Activated T-helper 9 cell treated with anti-CD3 and anti-CD28 coated beads, Interleukin-2, amount 50 U/mL, for 16 hours (primary cell): ENCODE measurements around the gene RNU5D-1.

Experiments used
- DNase-seq: peaks from one replicate; pipeline ENCODE4 v3.0.0-alpha.2; 2020; ENCODE audit warnings: low read depth

The RNU5D-1 gene

DNA sequence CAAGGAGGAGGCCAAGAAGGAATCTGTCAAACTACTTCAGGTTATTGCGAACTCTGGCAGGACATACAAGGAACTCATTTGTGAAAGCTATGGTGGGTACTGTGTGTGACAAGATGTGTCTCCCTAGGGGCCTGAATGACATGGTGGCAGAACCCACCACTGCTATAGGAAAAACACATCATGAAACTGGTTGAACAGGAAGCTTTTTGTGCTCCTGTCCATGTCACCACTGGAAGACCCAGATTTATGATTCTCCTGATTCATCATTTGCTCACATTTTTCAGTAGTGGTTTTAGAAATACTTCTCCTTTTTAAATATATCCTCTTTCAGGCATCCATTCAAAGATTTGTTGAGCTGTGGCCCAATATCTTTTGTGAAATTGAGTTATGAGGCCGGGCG lies 32.8 kb downstream of the RNU5D-1 start:
- DNase-seq: no peak

DNA sequence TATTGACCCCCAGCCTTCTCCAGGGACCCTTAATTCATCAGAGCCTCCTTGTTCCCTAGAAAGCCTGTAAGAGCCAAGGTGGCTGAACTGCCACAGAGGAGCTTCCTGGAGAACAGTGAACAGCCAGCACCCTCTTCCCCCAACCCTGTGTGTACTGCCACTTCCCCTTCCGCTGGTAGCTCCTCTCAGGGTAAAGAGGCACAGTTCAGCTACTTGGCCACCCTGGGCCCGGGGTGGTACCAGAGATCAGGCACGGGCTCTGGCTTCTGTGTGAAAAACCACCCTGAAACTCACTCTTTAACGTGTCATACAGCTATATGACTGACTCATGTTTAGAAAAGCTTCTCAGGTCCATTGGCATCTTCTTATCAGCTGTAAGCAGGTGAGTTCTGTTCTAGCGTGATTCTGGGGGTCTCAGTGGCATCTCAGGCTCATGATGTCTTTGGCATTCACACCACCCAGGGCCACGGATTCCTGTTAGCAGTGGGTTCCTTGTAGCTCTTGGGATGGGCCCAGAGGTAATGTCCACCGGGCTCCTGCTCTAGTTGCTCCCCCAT lies 34.1 kb downstream of the RNU5D-1 start:
- no peak for DNase-seq

DNA sequence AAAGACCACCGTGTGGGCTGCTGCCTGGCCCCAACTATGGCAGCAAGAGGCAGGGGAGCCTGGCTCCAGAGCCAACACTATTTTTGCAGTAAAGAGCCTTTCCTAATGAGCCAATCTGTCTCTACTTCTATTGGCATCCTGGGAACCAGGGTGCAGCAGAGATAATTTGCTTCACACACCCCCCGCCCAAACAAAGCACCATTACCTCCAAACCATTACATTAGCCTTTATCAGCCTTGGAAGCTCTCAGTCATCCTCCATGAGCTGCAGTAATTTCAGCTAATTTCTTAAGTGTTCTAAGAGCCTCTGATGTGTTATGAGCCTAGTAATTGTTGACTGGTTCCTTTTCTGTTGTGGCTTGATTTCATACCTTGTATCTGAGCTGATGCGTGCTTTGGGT lies 34.9 kb downstream of the RNU5D-1 start:
- DNase-seq: no peak

DNA sequence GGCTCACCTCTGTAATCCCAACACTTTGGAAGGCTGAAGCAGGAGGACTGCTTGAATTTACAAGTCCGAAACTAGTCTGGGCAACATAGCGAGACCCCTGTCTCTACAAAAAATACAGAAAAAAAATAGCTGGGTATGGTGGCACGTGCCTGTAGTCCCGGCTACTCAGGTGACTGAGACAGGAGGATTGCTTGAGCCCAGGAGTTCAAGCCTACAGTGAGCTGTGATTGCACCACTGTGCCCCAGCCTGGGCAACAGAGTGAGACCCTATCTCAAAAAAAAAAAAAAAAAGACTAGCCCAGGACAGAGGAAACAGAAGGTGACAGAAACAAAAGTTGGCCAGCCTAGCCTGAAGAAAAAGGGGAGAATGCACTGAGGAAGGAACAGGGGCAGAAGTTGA lies 35.3 kb downstream of the RNU5D-1 start:
- DNase-seq: no peak

DNA sequence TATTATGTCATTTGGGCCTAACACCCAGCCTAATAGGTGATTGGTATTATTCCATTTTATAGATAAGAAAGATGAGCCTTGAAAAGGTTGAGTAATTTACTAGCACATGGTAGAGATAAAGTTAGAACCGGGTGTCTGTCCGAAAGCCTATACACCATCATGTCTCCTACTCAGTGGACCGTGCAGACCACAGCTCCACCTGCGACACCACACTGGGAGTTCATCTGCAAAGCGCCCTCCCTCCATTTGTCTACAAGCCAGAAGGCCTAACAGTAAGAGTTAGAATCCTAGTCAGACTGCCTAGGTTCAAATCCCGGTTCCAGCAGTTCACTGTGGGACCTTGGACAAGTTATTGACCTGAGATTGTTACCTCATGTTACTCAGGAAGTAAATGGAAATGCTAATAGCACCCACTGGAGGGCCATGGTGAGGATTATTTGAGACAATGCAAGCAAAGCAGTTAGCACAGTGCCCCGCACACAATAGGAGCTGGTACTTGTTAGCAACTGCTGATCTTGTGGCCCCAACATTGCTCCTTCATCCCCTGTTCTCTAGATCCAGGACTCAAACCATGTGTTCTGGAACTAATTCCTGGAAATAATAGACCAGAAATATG lies 36.0 kb downstream of the RNU5D-1 start:
- no peak for DNase-seq

DNA sequence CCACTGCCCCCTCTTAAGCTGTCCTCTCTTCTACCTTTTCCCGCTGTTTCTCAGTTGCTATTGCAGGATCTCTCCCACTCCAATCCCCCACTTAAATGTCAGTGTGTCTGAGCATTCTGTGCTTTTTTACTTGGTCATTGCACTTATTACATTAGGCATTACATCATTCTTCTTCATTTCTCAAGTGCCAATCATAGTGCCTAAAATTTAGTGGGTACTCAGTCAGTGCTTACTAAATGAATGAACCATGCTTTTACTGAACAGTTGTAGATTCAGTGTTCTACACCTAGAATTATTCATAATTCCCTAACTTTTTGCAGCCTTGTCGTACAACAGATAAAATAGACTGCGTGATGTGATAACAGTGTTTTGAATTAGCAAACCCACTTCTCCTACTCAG lies 37.1 kb downstream of the RNU5D-1 start:
- no peak for DNase-seq

DNA sequence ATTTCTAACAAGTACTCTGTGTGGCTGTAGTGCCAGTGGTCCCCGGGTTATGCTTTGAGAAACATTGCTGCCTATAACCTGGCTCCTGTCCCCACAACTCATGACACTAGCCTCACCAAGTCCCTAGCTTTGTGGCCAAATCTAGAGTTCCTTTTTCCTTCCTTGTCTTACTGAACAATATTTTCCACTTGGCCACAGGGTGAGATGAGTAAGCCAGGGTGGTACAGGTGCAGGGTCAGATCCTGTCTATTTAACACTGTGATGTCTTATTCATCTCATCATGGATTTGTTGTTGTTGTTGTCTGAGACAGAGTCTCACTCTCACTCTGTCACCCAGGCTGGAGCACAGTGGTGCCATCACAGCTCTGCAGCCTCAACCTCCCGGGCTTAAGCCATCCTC lies 37.8 kb downstream of the RNU5D-1 start:
- DNase-seq: no peak

DNA sequence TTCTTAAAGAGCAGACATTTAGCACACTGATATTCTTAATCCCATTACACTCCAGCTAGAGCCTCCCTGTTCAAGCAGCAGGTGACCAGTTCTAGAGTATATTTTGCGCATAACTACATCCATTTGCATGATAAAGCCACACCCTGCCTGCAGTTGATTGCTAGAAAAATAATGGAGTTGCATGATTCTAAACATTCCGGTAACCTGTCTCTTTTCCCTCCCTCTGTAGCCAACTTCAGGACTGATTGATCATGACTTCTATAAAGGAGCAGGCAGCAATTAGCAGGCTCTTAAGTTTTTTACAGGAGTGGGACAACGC lies 41.6 kb downstream of the RNU5D-1 start:
- no peak for DNase-seq

DNA sequence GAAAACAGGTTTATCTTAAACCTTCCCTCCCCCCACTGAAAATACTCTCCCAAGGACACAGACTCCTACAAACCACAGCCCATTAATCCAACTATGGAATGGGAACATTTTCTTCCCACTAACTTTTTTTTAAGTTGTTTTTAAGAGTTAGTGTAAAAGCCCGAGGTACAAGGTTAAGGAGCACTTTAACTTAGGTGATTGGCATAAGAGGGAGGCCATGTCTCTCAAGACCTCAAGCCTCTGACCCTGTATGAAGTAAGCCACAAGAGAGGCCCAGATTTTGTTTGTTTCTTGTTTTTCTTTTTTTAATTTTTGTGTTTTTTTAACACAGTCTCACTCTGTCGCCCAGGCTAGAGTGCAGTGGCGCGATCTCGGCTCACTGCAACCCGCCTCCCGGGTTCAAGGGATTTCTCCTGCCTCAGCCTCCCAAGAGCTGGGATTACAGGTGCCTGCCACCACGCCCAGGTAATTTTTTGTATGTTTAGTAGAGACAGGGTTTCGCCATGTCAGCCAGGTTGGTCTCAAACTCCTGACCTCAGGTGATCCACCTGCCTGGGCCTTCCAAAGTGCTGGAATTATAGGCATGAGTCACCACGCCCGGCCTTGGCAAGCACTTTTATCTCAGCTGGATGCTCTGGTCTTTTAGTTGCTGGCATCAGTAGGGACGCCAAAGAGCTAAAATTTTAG lies 42.1 kb downstream of the RNU5D-1 start:
- DNase-seq: no peak

DNA sequence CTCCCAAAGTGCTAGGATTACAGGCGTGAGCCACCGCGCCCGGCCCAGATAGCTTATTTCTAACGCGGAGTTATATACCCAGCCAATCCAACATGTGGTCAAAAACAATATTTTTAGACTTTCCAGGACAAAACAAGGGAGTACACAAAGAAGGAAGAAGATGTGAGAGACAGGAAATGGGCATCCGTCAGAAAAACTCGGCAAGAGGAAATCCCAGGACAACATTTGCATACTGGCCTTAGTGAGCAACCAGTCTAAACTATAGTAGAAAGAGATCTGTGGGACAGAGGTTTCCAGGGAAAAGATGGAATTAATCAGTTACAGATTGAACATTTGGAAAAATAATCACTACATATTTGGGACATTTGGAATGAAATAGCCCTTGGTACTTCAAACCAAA lies 45.1 kb downstream of the RNU5D-1 start:
- DNase-seq: no peak

DNA sequence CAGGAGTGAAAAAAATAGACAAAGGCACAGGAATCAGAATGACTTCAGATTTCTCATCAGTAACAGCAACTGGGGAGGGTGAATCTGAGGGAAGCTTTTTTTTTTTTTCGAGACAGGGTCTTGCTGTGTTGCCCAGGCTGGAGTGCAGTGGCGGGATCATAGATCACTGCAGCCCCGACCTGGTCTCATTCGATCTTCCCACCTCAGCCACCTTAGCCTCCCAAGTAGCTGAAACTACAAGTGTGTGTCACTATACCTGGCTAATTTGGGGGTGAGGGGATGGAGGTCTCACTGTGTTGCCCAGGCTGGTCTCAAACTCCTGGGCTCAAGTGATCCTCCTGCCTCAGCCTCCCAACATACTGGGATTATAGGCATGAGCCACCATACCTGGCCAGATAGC lies 45.8 kb downstream of the RNU5D-1 start:
- no peak for DNase-seq

DNA sequence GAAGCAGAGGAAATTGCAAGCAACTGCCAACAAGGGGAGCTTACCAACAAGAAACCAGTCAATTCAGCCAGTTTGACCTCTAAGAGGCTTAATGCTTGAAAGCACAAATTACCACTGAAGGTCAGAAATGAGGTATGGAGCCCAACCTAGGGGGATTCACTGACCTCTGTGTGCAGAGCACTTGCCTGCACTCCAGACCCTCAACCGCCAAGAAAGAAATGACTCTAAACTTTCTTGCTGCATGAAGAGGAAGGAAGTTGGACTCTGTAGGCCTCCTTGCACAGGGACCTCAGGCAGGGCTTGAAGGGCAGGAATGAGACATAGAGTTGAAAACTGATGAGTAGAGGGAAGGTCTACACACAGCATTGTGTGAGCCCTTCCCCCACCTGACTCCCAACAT lies 46.4 kb downstream of the RNU5D-1 start:
- DNase-seq: no peak

DNA sequence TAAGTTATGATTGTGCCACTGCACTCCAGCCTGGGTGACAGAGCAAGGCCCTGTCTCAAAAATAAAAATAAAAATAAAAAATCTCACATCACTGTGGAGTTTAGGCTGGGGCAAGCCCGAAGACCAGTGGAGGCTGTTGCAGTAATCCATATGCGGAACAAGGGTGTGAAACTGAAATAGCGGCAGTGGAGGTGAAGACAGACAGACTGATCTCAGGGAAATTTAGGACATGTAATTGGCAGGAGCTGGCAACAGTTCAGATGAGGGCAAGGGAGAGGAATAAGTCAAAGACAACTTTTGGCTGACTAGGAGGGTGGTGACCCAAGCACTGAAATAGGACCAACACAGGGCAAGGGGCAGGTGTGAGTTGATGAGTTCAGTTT lies 48.1 kb downstream of the RNU5D-1 start:
- DNase-seq: no peak

DNA sequence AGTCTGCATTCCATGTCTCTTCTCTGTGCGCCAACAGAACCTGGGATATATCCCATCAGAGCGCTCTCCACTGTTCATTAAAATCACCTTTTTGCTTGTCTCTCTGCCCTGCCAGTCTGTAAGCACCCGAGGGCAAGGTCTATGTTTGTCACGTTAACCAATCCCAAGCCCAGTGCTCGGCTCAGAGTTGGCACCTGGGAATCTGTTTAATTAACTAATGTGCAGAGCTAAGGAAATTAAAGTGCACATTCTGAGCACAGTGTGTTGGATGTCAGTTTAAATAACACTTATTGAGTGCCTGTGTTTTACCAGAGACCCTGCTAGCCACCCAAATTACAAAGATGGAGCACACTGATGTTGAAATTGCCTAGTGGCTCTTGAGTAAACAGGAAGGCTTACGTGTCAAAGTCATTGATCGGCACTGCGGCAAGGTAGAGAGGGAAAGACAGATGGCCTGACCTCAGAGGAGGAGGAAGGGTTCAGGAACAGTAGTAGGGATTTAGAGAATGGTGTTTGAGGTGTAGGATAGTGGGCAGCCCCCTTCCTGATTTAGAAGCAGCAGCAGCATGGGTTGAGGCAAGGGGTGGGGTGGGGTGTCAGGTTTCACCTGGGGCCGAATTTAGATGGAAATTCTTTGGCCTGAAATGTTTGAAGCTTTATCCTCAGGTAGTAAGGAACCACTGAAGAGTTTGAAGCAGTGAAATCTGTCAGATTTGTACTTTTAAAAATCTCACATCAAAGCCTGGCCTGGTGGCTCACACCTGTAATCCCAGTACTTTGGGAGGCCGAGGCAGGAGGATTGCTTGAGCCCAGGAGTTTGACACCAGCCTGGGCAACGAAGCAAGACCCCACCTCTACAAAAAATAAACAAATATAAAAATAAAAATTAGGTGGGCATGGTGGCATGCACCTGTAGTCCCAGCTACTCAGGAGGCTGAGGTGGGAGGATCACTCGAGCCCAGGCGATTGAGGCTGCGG lies 48.8 kb downstream of the RNU5D-1 start:
- no peak for DNase-seq
